GM19438 (cell line): ENCODE data around the gene NAA15.
"Not testable (repeated sequence)": the region's sequence is repeated elsewhere in the genome, so short reads cannot be mapped to it uniquely, and the experiment has no call there.

Experiments used
- ATAC-seq: cut with Tn5 transposase; IDR thresholded peaks from one replicate; pipeline ENCODE4 v1.9.1; 2021; ENCODE audit warnings: low read depth; ENCODE audit not compliant: unreplicated experiment

NAA15 gene

DNA sequence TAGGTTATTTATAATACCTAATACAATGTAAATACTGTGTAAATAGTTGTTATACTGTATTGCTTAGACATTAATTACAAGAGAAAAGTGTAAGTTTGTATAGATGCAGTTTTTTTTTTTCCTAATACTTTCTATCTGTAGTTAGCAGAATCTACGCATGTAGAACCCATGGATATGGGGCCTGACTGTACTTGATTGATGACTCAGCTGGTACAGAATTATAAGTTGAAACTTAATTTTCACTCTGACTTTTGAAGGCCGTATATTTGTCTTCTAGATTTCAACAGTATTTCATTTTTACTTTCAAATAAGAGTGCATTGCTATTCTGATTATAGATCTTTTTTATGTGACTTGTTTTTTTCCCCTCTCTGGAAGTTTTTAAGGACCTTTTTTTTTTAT is 31.7 kb downstream of the NAA15 start:
- no peak for ATAC-seq

DNA sequence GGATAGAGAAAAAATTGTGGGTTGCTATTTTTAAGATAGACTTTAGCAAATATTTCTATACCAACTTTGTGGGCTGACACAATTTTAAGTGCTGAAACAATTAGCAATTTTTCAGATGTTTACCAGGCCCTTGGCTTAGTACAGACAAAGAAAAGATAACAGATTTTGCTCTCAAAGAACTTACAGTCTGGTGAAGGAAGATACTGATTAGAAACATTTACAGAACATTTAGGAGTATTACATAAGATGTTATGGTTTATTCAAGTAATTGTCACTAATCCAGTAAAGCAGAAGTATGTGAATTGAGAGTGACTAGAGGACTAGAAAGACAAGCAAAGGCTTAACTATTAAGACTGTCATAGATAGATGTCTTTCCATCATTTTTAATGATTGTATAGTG is 36.3 kb downstream of the NAA15 start:
- no peak for ATAC-seq

DNA sequence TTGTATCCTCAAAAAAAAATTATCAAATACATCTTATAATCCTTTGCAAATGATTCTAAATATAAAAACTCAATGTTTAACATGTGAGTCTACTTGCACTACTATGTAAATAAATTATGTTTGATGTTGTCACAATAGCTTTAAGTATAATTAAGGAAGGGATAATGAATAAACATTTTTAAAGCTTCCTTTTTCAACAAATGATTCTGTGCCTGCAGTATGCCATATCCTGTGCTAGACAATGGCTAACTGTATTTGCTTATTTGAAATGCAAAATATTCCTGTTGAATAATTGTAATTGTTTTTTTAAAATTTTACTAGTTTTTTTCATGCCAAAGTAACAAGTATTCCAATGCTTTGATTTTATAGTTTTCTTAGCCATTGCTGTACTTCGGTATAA is 60.0 kb downstream of the NAA15 start:
- ATAC-seq: no peak

DNA sequence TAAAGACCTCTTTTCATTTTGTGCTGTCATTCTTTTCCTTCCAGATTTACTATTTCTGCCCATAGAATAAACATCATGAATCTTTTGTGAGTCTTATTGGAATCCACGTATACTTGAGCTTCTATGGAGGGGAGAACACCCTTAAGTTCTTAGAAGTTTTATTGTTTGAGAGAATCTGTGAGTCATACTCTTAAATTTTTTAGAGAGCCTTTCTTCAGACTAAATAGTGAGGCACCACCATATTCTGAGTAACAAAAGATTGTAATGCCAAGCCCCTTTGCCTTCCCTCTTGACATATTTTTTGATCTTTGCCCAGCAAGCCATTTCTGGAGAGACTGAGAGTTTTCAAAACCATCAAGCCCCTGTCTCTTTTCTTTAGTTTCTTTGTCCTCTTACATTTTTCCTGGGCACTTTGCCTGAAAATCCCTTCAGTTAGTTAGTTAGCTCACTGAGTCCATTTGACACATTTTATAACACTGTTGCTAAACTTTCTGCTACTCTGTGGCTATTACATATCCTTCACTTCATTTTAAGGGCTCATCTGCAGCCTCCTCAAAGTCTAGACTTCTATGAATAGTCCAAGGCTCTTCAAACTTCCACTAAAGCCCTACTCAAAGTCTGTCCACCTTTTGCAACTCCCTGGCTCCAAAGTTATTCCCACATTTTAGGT is 66.3 kb downstream of the NAA15 start:
- ATAC-seq: no peak

DNA sequence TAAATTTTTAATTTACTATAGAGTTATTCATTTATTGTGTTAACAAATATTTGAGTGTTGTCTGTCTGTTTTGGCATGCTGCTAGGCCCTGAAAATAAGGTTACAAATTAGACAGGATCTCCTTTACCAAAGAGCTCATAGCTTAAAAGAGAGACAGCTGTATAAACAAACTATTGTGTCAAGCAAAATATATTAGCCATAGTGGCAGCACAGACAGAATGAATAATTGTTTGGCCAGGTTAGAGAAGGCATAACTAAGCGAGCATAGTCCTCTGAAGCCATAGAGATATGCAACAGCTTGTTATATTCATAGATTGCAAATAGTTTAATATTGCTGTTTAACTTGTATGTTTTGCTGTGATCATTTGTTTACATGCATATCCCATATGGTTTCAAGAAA is 67.7 kb downstream of the NAA15 start:
- ATAC-seq: no peak

- no peak for ATAC-seq
Observed at GRCh38 chr4:139374251-139374650, 72.9 kb downstream of the NAA15 start.

DNA sequence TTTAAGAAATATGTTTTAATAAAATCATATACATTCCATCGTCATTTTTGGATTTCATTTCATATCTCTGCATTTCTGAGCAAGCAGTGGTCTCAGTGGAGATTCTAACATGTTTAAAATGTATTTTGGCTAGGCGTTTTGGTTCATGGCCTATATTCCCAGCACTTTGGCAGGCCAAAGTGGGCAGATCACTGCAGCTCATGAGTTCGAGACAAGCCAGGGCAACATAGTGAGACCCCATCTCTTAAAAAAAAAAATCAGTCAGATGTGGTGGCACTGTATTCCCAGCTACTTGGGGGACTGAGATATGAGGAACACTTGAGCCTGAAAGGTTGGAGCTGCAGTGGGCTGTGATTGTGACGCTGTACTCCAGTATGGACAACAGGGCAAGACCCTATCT is 85.1 kb downstream of the NAA15 start:
- no peak for ATAC-seq

- no peak for ATAC-seq
Observed at GRCh38 chr4:139389102-139389501, 87.8 kb downstream of the NAA15 start.

DNA sequence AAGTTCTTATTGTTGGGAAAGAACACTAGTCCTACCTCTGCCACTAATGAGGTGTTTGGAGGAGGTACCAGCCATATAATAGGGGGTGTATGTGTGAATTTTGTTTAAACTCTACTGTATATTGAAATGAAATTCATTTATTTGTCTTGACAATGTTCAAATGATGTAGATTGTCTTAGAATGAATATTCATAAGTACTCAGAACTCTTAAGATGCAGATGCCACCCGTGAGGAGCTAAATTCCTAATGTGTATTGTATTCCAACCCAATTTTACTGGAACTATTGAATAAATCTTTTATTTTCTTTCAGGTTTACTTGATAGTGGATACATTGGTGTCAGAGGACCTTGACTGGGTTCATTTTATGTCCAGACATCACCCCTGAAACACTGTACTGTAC is 88.7 kb downstream of the NAA15 start:
- ATAC-seq: no peak

DNA sequence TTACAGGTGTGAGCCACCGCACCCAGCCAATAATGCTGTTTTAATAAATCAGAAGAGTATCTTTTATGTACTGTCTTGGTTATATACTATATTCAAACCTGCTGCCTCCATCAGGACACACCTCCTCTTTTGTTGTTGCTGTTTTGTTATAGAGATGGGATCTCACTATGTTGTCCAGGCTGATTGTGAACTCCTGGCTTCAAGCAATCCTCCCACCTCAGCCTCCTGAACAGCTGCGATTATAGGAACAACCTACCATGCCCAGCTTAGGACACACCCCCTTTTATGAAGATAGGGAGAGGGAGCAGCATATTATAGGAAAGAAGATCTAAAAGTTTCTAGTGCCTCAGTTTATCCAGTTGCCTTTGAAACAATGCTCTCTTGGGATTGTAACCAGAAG is 90.4 kb downstream of the NAA15 start:
- ATAC-seq: no peak

GRCh38 chr4:139392797-139393196 is 91.5 kb downstream of the NAA15 start:
- no peak for ATAC-seq

GRCh38 chr4:139401368-139401767 is 100.1 kb downstream of the NAA15 start:
- ATAC-seq: no peak

DNA sequence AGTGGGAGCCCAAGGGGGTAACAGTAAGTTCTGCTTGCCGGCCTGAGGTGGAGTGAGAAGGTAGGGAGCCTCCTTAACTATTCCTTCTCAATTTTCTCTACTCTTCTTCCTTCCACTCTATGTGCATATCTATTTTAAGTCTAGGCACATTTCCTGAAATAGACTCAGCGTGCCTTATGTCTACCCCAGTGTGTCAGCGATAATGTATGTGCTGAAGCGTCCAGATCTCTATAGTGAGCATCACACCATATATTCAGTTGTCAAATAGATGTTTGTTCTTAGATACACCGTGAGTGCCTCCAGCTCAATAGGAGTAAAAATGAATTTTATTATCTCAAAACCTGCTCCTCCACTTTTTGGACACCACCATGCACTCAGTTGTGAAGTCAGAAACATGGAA is 101.1 kb downstream of the NAA15 start:
- ATAC-seq: no peak

DNA sequence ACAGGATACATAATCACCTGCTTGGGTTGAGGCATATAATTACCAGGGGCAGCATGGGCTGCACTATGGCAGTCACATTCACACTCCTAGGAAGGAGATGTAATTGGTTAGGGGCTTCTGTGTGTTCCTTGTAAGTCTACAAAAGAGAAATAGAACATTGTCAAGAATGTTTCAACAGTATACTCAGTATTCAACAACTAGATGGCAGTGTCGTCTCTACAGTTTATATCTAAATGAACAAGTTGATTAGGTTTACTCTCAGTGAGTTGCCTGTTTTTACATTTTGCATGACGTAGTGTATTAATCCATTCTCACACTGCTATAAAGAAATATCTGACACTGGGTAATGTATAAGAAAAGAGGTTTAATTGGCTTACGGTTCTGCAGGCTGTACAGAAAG is 102.2 kb downstream of the NAA15 start:
- no peak for ATAC-seq

DNA sequence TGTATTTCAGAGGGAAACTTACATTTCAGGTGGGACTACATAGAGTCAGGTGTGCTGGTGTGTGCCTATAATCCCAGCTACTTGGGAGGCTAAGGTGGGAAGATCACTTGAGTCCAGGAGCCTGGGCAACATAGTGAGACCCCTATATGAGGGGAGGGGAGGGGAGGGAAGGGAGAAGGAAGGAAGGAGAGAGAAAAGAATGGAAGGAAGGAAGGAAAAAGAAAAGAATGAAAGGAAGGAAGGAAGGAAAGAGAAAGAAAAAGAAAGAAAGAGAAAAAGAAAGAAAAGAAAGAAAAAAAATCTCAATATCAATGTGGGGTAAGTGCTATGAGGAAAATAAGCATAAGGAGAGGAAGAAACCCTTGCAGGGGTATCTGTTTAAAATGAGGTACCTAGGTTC is 109.0 kb downstream of the NAA15 start:
- no peak for ATAC-seq

DNA sequence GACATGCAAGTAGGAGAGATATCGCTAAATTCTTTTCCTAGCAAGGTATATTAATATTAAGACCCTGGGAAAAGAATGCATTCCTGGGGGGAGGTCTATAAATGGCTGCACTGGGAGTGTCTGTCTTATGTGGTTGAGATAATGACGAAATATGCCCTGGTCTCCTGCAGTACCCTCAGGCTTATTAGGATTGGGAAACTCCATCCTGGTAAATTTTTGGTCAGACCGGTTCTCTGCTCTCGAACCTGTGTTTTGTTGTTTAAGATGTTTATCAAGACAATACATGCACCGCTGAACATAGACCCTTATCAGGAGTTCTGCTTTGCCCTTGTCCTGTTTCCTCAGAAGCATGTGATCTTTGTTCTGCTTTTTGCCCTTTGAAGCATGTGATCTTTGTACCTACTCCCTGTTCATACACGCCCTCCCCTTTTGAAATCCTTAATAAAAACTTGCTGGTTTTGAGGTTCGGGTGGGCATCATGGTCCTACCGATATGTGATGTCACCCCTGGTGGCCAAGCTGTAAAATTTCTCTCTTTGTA is 113.4 kb downstream of the NAA15 start:
- ATAC-seq: not testable (repeated sequence)

DNA sequence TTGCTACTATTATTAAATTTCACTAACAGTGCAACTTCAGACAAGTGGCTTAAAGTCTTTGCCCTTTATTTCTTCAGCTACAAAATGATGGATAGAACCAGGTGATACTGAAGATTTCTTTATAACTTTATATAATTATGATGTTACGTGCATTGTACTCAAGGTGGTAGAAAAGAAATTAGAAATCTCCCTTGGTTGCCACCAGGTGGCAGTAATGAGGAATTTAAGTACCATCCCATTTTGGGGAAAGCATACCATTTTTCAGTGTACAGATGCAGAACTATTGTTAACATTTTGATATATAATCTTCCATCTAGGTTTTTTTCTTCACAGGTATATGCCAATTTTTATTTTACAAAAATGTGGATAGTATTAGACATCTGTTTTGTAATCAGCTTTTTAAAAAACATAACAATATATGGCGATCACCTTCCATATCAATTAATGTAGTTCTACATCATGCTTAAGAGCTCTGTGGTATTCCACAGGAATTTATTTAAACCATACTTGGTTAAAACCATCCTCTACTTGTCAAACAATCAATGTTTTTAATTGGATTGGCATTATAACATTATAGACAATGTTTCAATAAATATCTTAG is 114.9 kb downstream of the NAA15 start:
- no peak for ATAC-seq

DNA sequence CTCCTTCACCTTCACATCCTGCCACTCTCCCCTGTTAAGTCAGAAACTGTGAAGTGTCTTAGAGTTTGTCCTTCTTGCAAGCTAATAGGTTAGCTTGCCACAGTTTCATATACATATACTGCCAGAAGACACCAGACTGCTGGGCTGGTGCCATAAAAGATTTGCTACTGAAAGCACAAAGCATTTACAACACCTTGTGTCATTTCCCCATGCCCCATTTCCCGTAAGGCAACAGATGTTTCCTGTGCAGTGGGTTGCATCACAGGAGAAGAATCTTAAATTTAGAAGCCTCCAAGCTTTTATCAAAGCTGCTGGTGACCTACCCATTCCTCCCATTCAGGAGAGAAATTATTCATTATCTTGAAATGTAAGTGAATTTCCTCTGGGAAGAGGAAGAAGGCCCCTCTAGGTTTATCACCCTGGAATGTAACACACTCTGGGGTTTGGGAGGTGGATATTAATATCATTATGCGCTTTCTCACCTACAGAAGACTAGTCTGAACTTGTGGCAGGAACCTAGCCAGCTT is 118.1 kb downstream of the NAA15 start:
- ATAC-seq: no peak

GRCh38 chr4:139420652-139421051 is 119.3 kb downstream of the NAA15 start:
- ATAC-seq: no peak

- no peak for ATAC-seq
Observed at GRCh38 chr4:139436122-139436521, 134.8 kb downstream of the NAA15 start.

- no peak for ATAC-seq
Observed at GRCh38 chr4:139438141-139438540, 136.8 kb downstream of the NAA15 start.

DNA sequence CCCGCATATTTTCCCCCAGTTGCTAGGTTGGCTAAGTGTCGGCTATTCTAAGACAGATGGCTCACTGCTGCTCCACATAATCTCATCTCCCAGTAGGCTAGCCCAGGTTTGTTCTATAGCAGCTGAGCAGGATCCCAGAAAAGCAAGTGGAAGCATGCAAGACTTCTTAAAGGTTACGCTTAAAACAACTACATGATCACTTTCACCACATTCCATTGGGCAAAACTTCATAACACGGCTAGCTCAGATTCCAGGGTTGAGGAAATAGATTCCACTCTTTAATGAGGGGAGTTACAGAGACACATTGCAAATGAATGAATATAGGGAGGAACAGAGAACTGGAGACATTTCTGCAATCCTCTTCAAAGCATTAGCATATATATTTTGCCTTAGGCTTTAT is 139.7 kb downstream of the NAA15 start:
- no peak for ATAC-seq
